Measurements from ENCODE around the gene THSD4.

- TF ChIP-seq, protein P1, sequence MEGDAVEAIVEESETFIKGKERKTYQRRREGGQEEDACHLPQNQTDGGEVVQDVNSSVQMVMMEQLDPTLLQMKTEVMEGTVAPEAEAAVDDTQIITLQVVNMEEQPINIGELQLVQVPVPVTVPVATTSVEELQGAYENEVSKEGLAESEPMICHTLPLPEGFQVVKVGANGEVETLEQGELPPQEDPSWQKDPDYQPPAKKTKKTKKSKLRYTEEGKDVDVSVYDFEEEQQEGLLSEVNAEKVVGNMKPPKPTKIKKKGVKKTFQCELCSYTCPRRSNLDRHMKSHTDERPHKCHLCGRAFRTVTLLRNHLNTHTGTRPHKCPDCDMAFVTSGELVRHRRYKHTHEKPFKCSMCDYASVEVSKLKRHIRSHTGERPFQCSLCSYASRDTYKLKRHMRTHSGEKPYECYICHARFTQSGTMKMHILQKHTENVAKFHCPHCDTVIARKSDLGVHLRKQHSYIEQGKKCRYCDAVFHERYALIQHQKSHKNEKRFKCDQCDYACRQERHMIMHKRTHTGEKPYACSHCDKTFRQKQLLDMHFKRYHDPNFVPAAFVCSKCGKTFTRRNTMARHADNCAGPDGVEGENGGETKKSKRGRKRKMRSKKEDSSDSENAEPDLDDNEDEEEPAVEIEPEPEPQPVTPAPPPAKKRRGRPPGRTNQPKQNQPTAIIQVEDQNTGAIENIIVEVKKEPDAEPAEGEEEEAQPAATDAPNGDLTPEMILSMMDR (IDR thresholded peaks at IDR 0.05) = no peak
- TF ChIP-seq POLR2A (IDR thresholded peaks at IDR 0.05) = no peak
These were observed 117.1 kb downstream of the THSD4 start for GRCh38 chr15:71232411-71232810.
